ENCODE results near the gene MAB21L3. TPM values are rescaled to one million over a fixed set of nuclear protein-coding genes. Genes with fewer than 3 reads are reported as not detected.
A peak's percentile ranks its signal among the peaks of the same experiment; 100 is the strongest.

MAB21L3 gene
- total RNA-seq, 4 donors from 2014 or later: 12.0 to 22.7 (median 19.6) TPM

DNA sequence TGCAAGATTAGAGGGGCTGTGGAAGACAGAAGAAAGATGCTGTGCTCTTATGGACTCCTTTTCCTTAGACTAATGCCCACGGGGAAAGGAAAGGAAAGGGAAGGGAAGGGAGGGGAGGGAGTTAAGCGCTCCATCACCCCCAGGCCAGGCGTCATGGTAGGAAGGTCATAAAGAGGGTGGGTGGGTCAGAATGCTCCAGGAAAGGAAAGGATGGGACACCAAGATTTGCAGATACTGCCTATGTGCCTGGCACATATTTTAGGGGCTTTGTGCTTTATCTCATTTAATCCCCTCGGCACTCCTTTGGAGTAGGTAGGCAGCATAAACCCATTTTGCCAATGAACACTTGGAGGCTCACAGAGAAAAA lies 41.4 kb downstream of the MAB21L3 start:
- Histone ChIP-seq H3K4me1 (peaks cover 0 to 20% (median 7%) of the 10 kb centered on the region in 3 donors), H3K27me3 (no peaks in the 10 kb centered on the region), H3K4me3 (peak overlapping the region; percentile 22 to 69 (median 49)), H3K36me3 (no peaks in the 10 kb centered on the region), H3K9me3 (no peaks in the 10 kb centered on the region), H3K27ac (peak overlapping the region in 3 of 4 donors; percentile 62 to 77 (median 74))
- no peak for DNase-seq
- WGBS, 2 donors: 89 to 100% methylated on average over 2 to 3 of the region's 4 CpGs
- intact Hi-C loops (cut with DNase I): loop anchor here (5.0 kb wide), 1 partner anchor 335 kb away; no protein-coding TSS in a partner anchor
- TF ChIP-seq, protein P1, sequence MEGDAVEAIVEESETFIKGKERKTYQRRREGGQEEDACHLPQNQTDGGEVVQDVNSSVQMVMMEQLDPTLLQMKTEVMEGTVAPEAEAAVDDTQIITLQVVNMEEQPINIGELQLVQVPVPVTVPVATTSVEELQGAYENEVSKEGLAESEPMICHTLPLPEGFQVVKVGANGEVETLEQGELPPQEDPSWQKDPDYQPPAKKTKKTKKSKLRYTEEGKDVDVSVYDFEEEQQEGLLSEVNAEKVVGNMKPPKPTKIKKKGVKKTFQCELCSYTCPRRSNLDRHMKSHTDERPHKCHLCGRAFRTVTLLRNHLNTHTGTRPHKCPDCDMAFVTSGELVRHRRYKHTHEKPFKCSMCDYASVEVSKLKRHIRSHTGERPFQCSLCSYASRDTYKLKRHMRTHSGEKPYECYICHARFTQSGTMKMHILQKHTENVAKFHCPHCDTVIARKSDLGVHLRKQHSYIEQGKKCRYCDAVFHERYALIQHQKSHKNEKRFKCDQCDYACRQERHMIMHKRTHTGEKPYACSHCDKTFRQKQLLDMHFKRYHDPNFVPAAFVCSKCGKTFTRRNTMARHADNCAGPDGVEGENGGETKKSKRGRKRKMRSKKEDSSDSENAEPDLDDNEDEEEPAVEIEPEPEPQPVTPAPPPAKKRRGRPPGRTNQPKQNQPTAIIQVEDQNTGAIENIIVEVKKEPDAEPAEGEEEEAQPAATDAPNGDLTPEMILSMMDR (IDR thresholded peaks at IDR 0.05): no peak
- TF ChIP-seq POLR2A (IDR thresholded peaks at IDR 0.05): no peak

DNA sequence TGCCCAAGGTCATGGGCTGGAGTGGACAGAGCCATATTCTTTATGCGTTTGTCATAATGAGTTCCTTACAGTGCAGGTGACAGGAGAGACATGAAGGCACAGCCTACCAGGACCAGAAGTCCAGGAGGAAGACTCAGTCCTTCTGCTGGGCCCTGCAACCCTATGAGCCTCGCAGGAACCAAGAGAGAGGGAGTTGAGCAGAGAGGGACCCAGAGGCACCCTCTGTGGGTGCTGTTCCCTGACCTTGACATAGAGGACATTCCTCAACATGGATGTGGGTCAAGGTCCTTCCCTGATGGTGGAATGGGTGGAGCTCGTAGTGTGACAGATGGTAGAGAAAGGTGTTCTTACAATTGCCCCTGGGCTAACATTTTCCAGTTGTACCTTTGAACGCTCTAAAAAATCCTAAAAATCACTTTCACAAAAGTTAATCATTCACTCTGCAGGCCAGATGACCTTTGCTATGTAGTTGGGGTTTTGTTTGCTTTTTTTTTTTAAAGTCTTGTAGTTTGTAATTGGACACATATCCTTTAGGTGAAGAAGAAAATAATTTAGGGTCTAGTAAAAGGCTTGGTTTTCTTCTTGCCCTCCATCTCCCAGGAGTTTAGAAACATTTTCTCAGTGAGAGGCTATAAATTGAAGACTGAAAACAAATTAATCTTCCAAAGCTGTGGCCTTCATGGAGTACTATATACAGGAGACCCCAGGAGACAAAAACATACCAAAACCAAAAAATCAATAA lies 41.9 kb downstream of the MAB21L3 start:
- DNase-seq: no peak
- intact Hi-C loops (cut with DNase I): loop anchor here (5.0 kb wide), 1 partner anchor 334 kb away; no protein-coding TSS in a partner anchor
- WGBS, 2 donors: 93 to 100% methylated on average over 4 of the region's 4 CpGs
- no peak overlapping the region for H3K27ac ChIP-seq
- H3K4me3 ChIP-seq: no peak overlapping the region
- H3K36me3 ChIP-seq: no peaks in the 10 kb centered on the region
- no peaks in the 10 kb centered on the region for H3K9me3 ChIP-seq
- peaks cover 0 to 20% (median 7%) of the 10 kb centered on the region in 3 donors for H3K4me1 ChIP-seq
- TF ChIP-seq, protein P1 (IDR thresholded peaks at IDR 0.05): no peak
- no peak for TF ChIP-seq POLR2A (IDR thresholded peaks at IDR 0.05)
- H3K27me3 ChIP-seq: no peaks in the 10 kb centered on the region

DNA sequence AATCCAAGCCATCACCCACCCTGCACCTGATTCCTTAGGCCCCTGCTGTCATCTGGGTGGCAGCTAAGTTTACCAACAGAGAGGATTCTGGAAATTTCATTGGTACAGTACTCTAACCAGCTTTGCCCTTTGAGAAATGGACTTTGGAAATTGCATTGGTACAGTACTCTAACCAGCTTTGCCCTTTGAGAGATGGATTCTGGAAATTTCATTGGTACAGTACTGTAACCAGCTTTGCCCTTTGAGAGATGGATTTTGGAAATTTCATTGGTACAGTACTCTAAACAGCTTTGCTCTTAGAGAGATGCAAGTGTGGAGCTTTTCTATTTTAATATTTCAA lies 42.5 kb downstream of the MAB21L3 start:
- Histone ChIP-seq H3K4me1 (peaks cover 0 to 20% (median 7%) of the 10 kb centered on the region in 3 donors), H3K36me3 (no peaks in the 10 kb centered on the region), H3K4me3 (no peak overlapping the region), H3K27me3 (no peaks in the 10 kb centered on the region), H3K9me3 (no peaks in the 10 kb centered on the region), H3K27ac (no peak overlapping the region)
- intact Hi-C loops (cut with DNase I): loop anchor here (5.0 kb wide), 1 partner anchor 334 kb away; no protein-coding TSS in a partner anchor
- DNase-seq: no peak
- no peak for TF ChIP-seq POLR2A (IDR thresholded peaks at IDR 0.05)
- TF ChIP-seq, protein P1 (IDR thresholded peaks at IDR 0.05): no peak

DNA sequence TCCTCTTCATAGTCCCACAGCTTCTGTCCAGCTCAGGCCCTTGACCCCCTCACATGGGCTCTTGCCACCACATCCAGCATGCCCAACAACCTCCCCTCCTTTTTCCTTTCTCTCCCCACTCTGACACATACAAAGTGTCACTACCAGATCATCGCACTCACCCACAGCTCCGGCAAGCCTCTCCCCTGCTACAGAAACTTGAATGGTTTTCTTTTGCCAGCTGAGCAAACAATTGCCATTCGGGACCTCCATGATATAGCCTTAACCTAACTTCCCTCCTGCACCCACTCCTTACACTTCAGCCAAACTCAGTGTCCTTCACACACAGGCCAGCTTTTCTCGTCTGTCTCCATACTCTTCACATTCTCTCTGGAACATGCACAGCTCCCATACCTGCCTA lies 43.3 kb downstream of the MAB21L3 start:
- Histone ChIP-seq H3K27me3 (no peaks in the 10 kb centered on the region), H3K36me3 (no peaks in the 10 kb centered on the region), H3K4me1 (peaks cover 0 to 20% (median 7%) of the 10 kb centered on the region in 3 donors), H3K27ac (no peak overlapping the region), H3K9me3 (no peaks in the 10 kb centered on the region), H3K4me3 (no peak overlapping the region)
- intact Hi-C loops (cut with DNase I): loop anchor here (5.0 kb wide), 1 partner anchor 333 kb away; no protein-coding TSS in a partner anchor
- 88 to 91% methylated on average over 4 of the region's 4 CpGs for WGBS, 2 donors
- DNase-seq: no peak
- TF ChIP-seq, protein P1 (IDR thresholded peaks at IDR 0.05): no peak
- TF ChIP-seq POLR2A (IDR thresholded peaks at IDR 0.05): no peak

DNA sequence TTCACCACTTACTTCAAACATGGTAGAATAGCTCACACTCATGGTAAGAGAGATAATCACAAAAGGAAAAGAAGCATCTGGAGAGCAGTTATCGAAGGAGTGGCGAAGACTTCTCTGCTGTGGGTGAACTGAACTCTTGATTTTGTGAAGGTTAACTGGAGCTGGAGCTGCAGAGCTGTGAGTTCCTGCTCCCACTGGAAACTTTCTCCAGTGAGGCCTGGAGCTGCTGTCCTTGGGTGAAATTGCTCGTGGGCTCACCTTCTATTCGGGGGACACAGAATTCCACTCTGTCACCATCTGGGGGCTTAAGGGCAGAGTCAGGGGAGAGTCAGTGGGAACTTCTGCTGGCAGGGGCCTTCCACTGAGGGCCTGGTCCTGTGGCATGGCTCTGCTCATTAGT lies 45.9 kb downstream of the MAB21L3 start:
- no peaks in the 10 kb centered on the region for H3K27me3 ChIP-seq
- H3K36me3 ChIP-seq: no peaks in the 10 kb centered on the region
- H3K9me3 ChIP-seq: no peaks in the 10 kb centered on the region
- no peak overlapping the region for H3K27ac ChIP-seq
- WGBS, 2 donors: 88 to 91% methylated on average over 3 of the region's 4 CpGs
- H3K4me1 ChIP-seq: peaks cover 0 to 4% (median 0%) of the 10 kb centered on the region in 3 donors
- no peak for DNase-seq
- TF ChIP-seq, protein P1 (IDR thresholded peaks at IDR 0.05): no peak
- no peak for TF ChIP-seq POLR2A (IDR thresholded peaks at IDR 0.05)
- H3K4me3 ChIP-seq: no peak overlapping the region
- intact Hi-C loops (cut with DNase I): no loop called here
